Activated T-helper 2 cell treated with anti-CD3 and anti-CD28 coated beads, Interferon-gamma antibody, Interleukin-2, Interleukin-4, amounts not matched to agents 10 μg/mL and 5 μg/mL and 100 μg/mL, durations not matched to agents 14 hours and 24 hours and 36 hours (primary cell): Measurements from ENCODE around the gene TPK1. TPM values are rescaled to one million over a fixed set of nuclear protein-coding genes. Genes with fewer than 3 reads are reported as not detected.
"Not testable (repeated sequence)": the region's sequence is repeated elsewhere in the genome, so short reads cannot be mapped to it uniquely, and the experiment has no call there.

ENCODE experiments used
- DNase-seq: peaks from one replicate; pipeline ENCODE4 v3.0.0; 2021; ENCODE audit warnings: low spot score
- H3K27ac Mint-ChIP-seq: one replicate; pipeline ENCODE4 v1.8.0; 2021; ENCODE audit warnings: mixed read lengths
- H3K27me3 Mint-ChIP-seq: one replicate; pipeline ENCODE4 v1.8.0; 2021; ENCODE audit warnings: low read depth, mixed read lengths
- H3K36me3 Mint-ChIP-seq: one replicate; pipeline ENCODE4 v1.8.0; 2021; ENCODE audit warnings: low read depth, mixed read lengths
- H3K4me1 Mint-ChIP-seq: one replicate; pipeline ENCODE4 v1.8.0; 2021; ENCODE audit warnings: low read depth, mixed read lengths
- H3K4me3 Mint-ChIP-seq: one replicate; pipeline ENCODE4 v1.8.0; 2021; ENCODE audit warnings: low read depth, mild to moderate bottlenecking, moderate library complexity, mixed read lengths
- H3K9me3 Mint-ChIP-seq: one replicate; pipeline ENCODE4 v1.8.0; 2021; ENCODE audit warnings: mixed read lengths
- intact Hi-C: fragments of 100-400 bp; cut with micrococcal nuclease; formaldehyde crosslinking; loops from one replicate; pipeline ENCODE4 v1.15.1; 2023
- total RNA-seq: library from RNA; stranded (reverse); gene quantifications from 2 replicates; pipeline ENCODE4 v1.2.3, GENCODE V29; 2022

The TPK1 gene
- total RNA-seq, 1 donor from 2014 or later, result 17.5 TPM

- H3K27ac Mint-ChIP-seq, result no peak overlapping the region
- no peaks in the 10 kb centered on the region for H3K27me3 Mint-ChIP-seq
- H3K36me3 Mint-ChIP-seq, result no peaks in the 10 kb centered on the region
- intact Hi-C loops, result no loop called here
- no peak overlapping the region for H3K4me3 Mint-ChIP-seq
- H3K4me1 Mint-ChIP-seq, result peaks cover 11% of the 10 kb centered on the region
- no peaks in the 10 kb centered on the region for H3K9me3 Mint-ChIP-seq
- DNase-seq, result no peak
Observed at GRCh38 chr7:144785521-144785920, 50.3 kb downstream of the TPK1 start.

- intact Hi-C loops, result no loop called here
- Mint-ChIP-seq H3K4me3 (no peak overlapping the region), H3K27me3 (no peaks in the 10 kb centered on the region), H3K9me3 (no peaks in the 10 kb centered on the region), H3K36me3 (no peaks in the 10 kb centered on the region), H3K4me1 (peaks cover 11% of the 10 kb centered on the region), H3K27ac (no peak overlapping the region)
- no peak for DNase-seq
Observed at GRCh38 chr7:144784943-144785342, 50.9 kb downstream of the TPK1 start.

GRCh38 chr7:144784441-144784840 lies 51.4 kb downstream of the TPK1 start:
- no peaks in the 10 kb centered on the region for H3K27me3 Mint-ChIP-seq
- H3K4me3 Mint-ChIP-seq, result no peak overlapping the region
- H3K9me3 Mint-ChIP-seq, result no peaks in the 10 kb centered on the region
- peaks cover 11% of the 10 kb centered on the region for H3K4me1 Mint-ChIP-seq
- no peak overlapping the region for H3K27ac Mint-ChIP-seq
- H3K36me3 Mint-ChIP-seq, result no peaks in the 10 kb centered on the region
- intact Hi-C loops, result no loop called here
- no peak for DNase-seq

- H3K9me3 Mint-ChIP-seq, result no peaks in the 10 kb centered on the region
- no peaks in the 10 kb centered on the region for H3K36me3 Mint-ChIP-seq
- DNase-seq, result no peak
- intact Hi-C loops, result no loop called here
- no peak overlapping the region for H3K4me3 Mint-ChIP-seq
- H3K27me3 Mint-ChIP-seq, result no peaks in the 10 kb centered on the region
- H3K4me1 Mint-ChIP-seq, result peaks cover 11% of the 10 kb centered on the region
- H3K27ac Mint-ChIP-seq, result no peak overlapping the region
Observed at GRCh38 chr7:144782883-144783282, 53.0 kb downstream of the TPK1 start.

DNA sequence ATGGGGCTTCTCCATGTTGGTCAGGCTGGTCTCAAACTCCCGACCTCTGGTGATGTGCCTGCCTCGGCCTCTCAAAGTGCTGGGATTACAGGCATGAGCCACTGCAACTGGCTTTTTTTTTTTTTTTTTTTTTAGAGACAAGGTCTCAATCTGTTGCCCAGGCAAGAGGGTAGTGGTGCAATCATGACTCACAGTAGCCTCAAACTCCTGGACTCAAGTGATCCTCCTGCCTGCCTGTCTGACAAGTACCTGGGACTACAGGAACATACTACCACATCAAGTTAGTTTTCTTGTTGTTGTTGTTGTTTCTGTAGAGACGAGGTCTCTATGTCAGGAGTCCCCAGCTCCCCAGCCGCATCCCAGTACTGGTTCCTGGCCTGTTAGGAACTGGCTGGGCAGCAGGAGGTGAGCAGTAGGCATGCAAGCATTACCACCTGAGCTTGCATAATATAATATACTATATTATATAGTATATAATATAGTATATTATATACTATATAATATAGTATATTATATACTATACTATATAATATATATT lies 55.7 kb downstream of the TPK1 start:
- peaks cover 14% of the 10 kb centered on the region for H3K4me1 Mint-ChIP-seq
- no peaks in the 10 kb centered on the region for H3K27me3 Mint-ChIP-seq
- H3K36me3 Mint-ChIP-seq, result no peaks in the 10 kb centered on the region
- H3K27ac Mint-ChIP-seq, result no peak overlapping the region
- intact Hi-C loops, result no loop called here
- no peak for DNase-seq
- no peak overlapping the region for H3K4me3 Mint-ChIP-seq
- no peaks in the 10 kb centered on the region for H3K9me3 Mint-ChIP-seq

DNA sequence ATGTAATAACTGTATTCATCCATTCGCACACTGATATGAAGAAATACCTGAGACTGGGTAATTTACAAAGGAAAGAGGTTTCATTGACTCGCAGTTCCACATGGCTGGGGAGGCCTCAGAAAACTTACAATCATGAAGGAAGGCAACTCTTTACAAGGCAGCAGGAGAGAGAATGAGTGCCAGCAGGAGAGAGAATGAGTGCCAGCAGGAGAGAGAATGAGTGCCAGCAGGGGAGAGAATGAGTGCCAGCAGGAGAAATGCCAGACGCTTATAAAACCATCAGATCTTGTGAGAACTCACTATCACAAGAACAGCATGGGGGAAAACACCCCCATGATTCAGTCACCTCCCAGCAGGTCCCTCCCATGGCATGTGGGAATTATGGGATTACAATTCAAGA lies 58.0 kb downstream of the TPK1 start:
- H3K36me3 Mint-ChIP-seq, H3K4me3 Mint-ChIP-seq, H3K27me3 Mint-ChIP-seq, intact Hi-C loops, DNase-seq, H3K9me3 Mint-ChIP-seq, H3K27ac Mint-ChIP-seq: not testable (repeated sequence)
- peaks cover 14% of the 10 kb centered on the region for H3K4me1 Mint-ChIP-seq

- no peak for DNase-seq
- Mint-ChIP-seq H3K27me3 (no peaks in the 10 kb centered on the region), H3K4me3 (no peak overlapping the region), H3K4me1 (peaks cover 14% of the 10 kb centered on the region), H3K27ac (no peak overlapping the region), H3K9me3 (no peaks in the 10 kb centered on the region), H3K36me3 (no peaks in the 10 kb centered on the region)
- intact Hi-C loops, result no loop called here
Observed at GRCh38 chr7:144777005-144777839, 58.6 kb downstream of the TPK1 start.

- Mint-ChIP-seq H3K27me3 (no peaks in the 10 kb centered on the region), H3K36me3 (no peaks in the 10 kb centered on the region), H3K9me3 (no peaks in the 10 kb centered on the region), H3K4me3 (no peak overlapping the region), H3K27ac (no peak overlapping the region), H3K4me1 (peaks cover 8% of the 10 kb centered on the region)
- no peak for DNase-seq
- intact Hi-C loops, result no loop called here
Observed at GRCh38 chr7:144776447-144776846, 59.4 kb downstream of the TPK1 start.

- Mint-ChIP-seq H3K4me3 (no peak overlapping the region), H3K36me3 (no peaks in the 10 kb centered on the region), H3K27ac (no peak overlapping the region), H3K9me3 (no peaks in the 10 kb centered on the region), H3K4me1 (peaks cover 7% of the 10 kb centered on the region), H3K27me3 (no peaks in the 10 kb centered on the region)
- intact Hi-C loops, result no loop called here
- DNase-seq, result no peak
Observed at GRCh38 chr7:144775749-144776148, 60.1 kb downstream of the TPK1 start.

DNA sequence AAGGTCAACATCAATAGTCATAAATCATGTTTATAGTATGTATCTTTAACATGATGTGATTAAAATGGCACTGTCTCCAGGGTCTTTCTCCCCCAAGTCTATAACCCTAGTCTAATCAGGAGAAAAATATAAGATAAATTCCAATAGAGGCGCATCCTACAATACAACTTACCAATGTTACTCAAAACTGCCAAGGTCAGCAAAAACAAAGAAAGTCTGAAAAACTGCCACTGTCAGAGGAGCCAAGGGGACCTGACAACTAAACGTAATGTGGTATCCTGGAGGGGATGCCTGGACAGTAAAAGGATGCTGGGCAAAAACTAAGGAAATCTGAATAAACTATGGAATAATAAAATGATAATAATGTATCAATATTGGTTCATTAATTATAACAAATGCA lies 63.9 kb downstream of the TPK1 start:
- Mint-ChIP-seq H3K27ac (no peak overlapping the region), H3K4me3 (no peak overlapping the region), H3K4me1 (peaks cover 3% of the 10 kb centered on the region), H3K36me3 (no peaks in the 10 kb centered on the region), H3K27me3 (no peaks in the 10 kb centered on the region), H3K9me3 (no peaks in the 10 kb centered on the region)
- intact Hi-C loops, result no loop called here
- DNase-seq, result no peak

- Mint-ChIP-seq H3K4me1 (peaks cover 2% of the 10 kb centered on the region), H3K4me3 (no peak overlapping the region), H3K36me3 (no peaks in the 10 kb centered on the region), H3K27me3 (no peaks in the 10 kb centered on the region), H3K27ac (no peak overlapping the region), H3K9me3 (no peaks in the 10 kb centered on the region)
- DNase-seq, result no peak
- intact Hi-C loops, result no loop called here
Observed at GRCh38 chr7:144771174-144771573, 64.7 kb downstream of the TPK1 start.

DNA sequence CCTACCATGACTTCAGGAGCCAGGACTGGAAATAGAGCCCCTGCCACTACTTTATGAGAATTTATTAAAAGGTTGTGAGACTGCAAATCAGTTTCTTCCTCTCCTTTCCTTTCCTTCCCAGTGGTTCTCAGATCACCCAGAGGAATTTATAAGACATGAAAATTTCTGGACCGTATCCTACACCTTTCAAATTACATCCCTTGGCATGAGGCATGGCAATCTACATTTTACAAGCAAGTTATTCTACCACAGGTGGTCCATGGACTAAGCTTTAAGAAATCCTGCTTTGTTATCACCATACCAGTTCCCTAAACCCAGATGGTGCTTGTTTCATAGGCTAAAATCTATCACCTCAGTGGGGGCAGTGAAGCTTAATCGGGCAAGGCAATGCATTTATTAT lies 66.5 kb downstream of the TPK1 start:
- Mint-ChIP-seq H3K9me3 (no peaks in the 10 kb centered on the region), H3K27me3 (no peaks in the 10 kb centered on the region), H3K4me1 (no peaks in the 10 kb centered on the region), H3K4me3 (no peak overlapping the region), H3K36me3 (no peaks in the 10 kb centered on the region), H3K27ac (no peak overlapping the region)
- intact Hi-C loops, result no loop called here
- no peak for DNase-seq

DNA sequence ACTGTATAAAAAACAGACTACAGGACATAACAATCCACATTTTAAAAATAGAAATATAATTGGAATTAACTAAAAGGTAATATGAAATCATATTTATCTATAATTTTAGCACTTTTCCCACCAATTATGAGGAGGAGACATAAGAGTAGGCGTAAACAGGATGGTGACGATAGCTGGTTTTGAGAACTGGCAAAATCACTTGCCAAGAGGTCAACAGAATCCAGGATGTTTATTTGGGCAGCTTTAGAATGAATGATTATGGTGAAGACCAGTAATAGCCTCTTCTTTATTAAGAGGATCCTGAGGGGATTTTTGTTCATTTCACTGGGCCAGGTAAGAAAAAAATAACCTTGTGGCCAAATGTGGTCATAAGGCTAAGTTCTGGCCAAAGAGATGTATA lies 67.2 kb downstream of the TPK1 start:
- DNase-seq, result no peak
- no peaks in the 10 kb centered on the region for H3K36me3 Mint-ChIP-seq
- H3K4me3 Mint-ChIP-seq, result no peak overlapping the region
- H3K9me3 Mint-ChIP-seq, result no peaks in the 10 kb centered on the region
- H3K27ac Mint-ChIP-seq, result no peak overlapping the region
- intact Hi-C loops, result no loop called here
- no peaks in the 10 kb centered on the region for H3K4me1 Mint-ChIP-seq
- no peaks in the 10 kb centered on the region for H3K27me3 Mint-ChIP-seq
